Pancreas (tissue), 10 donors: ENCODE measurements around the gene SH2D1B. TPM values are rescaled to one million over a fixed set of nuclear protein-coding genes. Genes with fewer than 3 reads are reported as not detected.

Experiments used
- ATAC-seq, 4 donors: fragments of 200-7000 bp; cut with Tn5 transposase; one replicate each; pipeline versions ENCODE4 v1.8.0 to v1.9.1; 2020; ENCODE audit warnings: mild to moderate bottlenecking in 4 of 4, moderate library complexity in 4 of 4
- DNase-seq, 6 donors: peaks; one replicate each; pipeline ENCODE4 v3.0.0-alpha.2; 2020
- FAIRE-seq: peaks from 2 replicates; lab custom pipeline; 2012; peaks lifted over from hg19 to GRCh38; lab: Jason Lieb, UNC
- H3K27ac ChIP-seq, 4 donors: fragments of 200-600 bp; sonication (generic); 1 replicate in 3 of 4; 2 replicates in 1 of 4; pipeline versions ENCODE4 v1.5.0 to v1.8.0; 2020
- H3K27me3 ChIP-seq, 4 donors: fragments of 200-600 bp; one replicate each; pipeline ENCODE4 v1.8.0; 2021
- H3K36me3 ChIP-seq, 3 donors: fragments of 200-600 bp; sonication (generic) in 1 of 3; one replicate each; pipeline versions ENCODE4 v1.5.0 to v1.8.0; 2020 to 2021
- H3K4me1 ChIP-seq, 3 donors: fragments of 200-600 bp; one replicate each; pipeline ENCODE4 v1.8.0; 2021
- H3K4me3 ChIP-seq, 4 donors: fragments of 200-600 bp; sonication (generic) in 2 of 4; one replicate each; pipeline versions ENCODE4 v1.5.0 to v1.8.0; 2020 to 2021
- H3K9me3 ChIP-seq, 4 donors: fragments of 200-600 bp; one replicate each; pipeline ENCODE4 v1.8.0; 2021
- WGBS, 2 donors: extraction: QIAGEN DNeasy Blood & Tissue Kit; methylation state at CpG; one replicate each; pipeline ENCODE4 v1.1.7; 2013; 5-methylcytosine and 5-hydroxymethylcytosine counted together
- intact Hi-C, 3 donors: fragments of 100-400 bp; cut with DNase I; formaldehyde crosslinking; loops; one replicate each; pipeline versions ENCODE4 v1.11.1 to v1.14.2; 2022
- polyA plus RNA-seq, 2 donors: library from polyadenylated mRNA; stranded (reverse); fragments of 200-250 nt; gene quantifications; one replicate each; pipeline ENCODE4 v1.2.3, GENCODE V29; 2013
- total RNA-seq, 6 donors: library from RNA; stranded (reverse); fragmentation: NEBNext Ultra II Directional in 4 of 6; extraction: Animal tissue kit (Norgen Biotek cat#: 25700) in 4 of 6; gene quantifications; one replicate each; pipeline versions ENCODE4 v1.2.1 to v1.2.4, GENCODE V29; 2021 to 2023
- TF ChIP-seq, protein P1 (sequence below), 4 donors: fragments of 200-600 bp; sonication (generic) in 3 of 4; IDR thresholded peaks; one replicate each; pipeline versions ENCODE4 v1.5.0 to v1.8.0; 2021; ENCODE audit warnings: antibody characterized with exemption in 4 of 4
- donor health status: healthy with polysubstance abuse.
- donor health status: DM: no; HTN: no; CAD: no; lungs with moderate emphysema.
- donor health status: DM: no; HTN: no; CAD: no.
- donor health status: control.
- donor health status: control.
- donor health status: Bipolar disorder and iron deficiency.
- donor health status: DM: yes; HTN: yes; CAD: no.
- donor health status: DM: no; HTN: no; CAD: no.
- donor health status: DM: no; HTN: no; CAD: no.
- donor health status: DM: yes; HTN: yes; CAD: no.

SH2D1B gene
- total and polyA plus RNA-seq, 8 donors, result 0.06 TPM; not detected in 7

DNA sequence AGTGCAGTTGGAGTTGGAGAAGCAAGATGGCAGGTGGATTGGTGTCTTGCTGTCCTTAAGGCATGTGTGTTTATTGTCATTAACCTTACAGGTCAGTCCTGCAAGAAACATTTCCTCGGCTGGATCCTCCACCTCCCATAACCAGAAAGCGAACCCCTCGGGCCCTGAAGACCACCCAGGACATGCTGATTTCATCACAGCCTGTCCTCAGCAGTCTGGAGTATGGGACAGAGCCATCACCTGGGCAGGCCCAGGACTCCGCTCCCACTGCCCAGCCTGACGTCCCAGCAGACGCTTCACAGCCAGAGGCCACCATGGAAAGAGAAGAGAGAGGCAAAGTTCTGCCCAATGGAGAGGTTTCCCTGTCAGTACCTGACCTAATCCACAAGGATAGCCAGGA, 28.8 kb downstream of the SH2D1B start:
- Histone ChIP-seq H3K4me1 (no peaks in the 10 kb centered on the region), H3K4me3 (no peak overlapping the region), H3K9me3 (no peaks in the 10 kb centered on the region), H3K27ac (no peak overlapping the region), H3K27me3 (no peaks in the 10 kb centered on the region), H3K36me3 (no peaks in the 10 kb centered on the region)
- FAIRE-seq, result no peak
- TF ChIP-seq, protein P1, sequence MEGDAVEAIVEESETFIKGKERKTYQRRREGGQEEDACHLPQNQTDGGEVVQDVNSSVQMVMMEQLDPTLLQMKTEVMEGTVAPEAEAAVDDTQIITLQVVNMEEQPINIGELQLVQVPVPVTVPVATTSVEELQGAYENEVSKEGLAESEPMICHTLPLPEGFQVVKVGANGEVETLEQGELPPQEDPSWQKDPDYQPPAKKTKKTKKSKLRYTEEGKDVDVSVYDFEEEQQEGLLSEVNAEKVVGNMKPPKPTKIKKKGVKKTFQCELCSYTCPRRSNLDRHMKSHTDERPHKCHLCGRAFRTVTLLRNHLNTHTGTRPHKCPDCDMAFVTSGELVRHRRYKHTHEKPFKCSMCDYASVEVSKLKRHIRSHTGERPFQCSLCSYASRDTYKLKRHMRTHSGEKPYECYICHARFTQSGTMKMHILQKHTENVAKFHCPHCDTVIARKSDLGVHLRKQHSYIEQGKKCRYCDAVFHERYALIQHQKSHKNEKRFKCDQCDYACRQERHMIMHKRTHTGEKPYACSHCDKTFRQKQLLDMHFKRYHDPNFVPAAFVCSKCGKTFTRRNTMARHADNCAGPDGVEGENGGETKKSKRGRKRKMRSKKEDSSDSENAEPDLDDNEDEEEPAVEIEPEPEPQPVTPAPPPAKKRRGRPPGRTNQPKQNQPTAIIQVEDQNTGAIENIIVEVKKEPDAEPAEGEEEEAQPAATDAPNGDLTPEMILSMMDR (IDR thresholded peaks at IDR 0.05), result no peak
- no peak for ATAC-seq
- DNase-seq, result no peak
- whole genome bisulfite sequencing, 2 donors, result 93 to 99% methylated on average over 6 of the region's 6 CpGs
- intact Hi-C loops, result loop anchor here in 1 of 3 donors (10.0 kb wide), 1 partner anchor 328 kb away; no protein-coding TSS in a partner anchor

DNA sequence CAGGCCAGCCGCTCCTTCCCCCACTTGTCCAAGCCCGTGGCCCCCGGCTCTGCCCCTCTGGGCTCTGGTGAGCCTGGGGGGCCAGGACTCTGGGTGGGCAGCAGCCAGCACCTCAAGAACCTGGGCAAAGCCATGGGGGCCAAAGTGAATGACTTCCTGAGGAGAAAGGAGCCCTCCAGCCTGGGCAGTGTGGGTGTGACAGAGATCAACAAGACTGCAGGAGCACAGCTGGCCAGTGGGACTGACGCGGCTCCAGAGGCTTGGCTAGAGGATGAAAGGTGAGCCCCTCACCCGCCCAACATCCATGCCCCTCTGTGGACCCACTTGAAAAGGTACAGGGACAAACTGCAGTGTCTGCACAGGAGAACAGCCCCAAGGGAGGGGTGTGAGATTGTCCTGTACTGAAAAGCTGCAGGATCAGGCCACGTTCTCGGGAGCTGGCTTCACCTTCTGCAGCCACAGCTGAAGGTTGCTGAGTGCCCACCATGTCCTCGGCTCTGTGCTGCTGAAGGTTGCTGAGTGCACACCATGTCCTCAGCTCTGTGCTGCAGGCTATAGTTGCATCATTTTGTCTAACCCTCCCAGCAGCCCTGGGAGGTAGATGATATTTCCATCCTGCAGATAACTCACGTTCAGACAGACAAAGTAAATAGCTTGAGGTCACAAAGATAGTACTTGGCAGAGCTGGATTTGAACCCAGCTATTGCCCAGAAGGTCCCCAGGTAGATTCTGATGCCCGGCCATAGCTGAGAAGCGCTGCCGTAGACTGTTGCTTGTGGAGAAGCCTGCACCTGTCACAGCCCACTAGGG, 29.8 kb downstream of the SH2D1B start:
- ATAC-seq, result no peak
- Histone ChIP-seq H3K4me3 (no peak overlapping the region), H3K27me3 (no peaks in the 10 kb centered on the region), H3K27ac (no peak overlapping the region), H3K4me1 (no peaks in the 10 kb centered on the region), H3K36me3 (no peaks in the 10 kb centered on the region), H3K9me3 (no peaks in the 10 kb centered on the region)
- no peak for DNase-seq
- WGBS, 2 donors, result 86 to 92% methylated on average over 13 of the region's 13 CpGs
- FAIRE-seq, result no peak
- intact Hi-C loops, result loop anchor here in 1 of 3 donors (10.0 kb wide), 1 partner anchor 327 kb away; no protein-coding TSS in a partner anchor
- TF ChIP-seq, protein P1 (IDR thresholded peaks at IDR 0.05), result no peak

- FAIRE-seq, result no peak
- ATAC-seq, result peak in 3 of 4 donors; percentile 58 to 85 (median 81)
- TF ChIP-seq, protein P1 (IDR thresholded peaks at IDR 0.05), result no peak
- no peaks in the 10 kb centered on the region for H3K27me3 ChIP-seq
- H3K27ac ChIP-seq, result no peak within 1 kb of the TSS
- H3K36me3 ChIP-seq, result no peaks in the 10 kb centered on the region
- DNase-seq, result no peak
- WGBS, 2 donors, result 81 to 86% methylated on average over 3 of the region's 3 CpGs
- no peaks in the 10 kb centered on the region for H3K4me1 ChIP-seq
- H3K4me3 ChIP-seq, result no peak within 1 kb of the TSS
- intact Hi-C loops, result loop anchor here in 1 of 3 donors (10.0 kb wide), 1 partner anchor 327 kb away; no protein-coding TSS in a partner anchor
- H3K9me3 ChIP-seq, result no peaks in the 10 kb centered on the region
These were observed 30.6 kb downstream of the SH2D1B start, which contains the start of gene C1orf226 for GRCh38 chr1:162381383-162381782. Gene C1orf226, plus strand, starts transcription at chr1:162381728. Its CDS starts 174 bp downstream, at chr1:162381902.

GRCh38 chr1:162380061-162380846, 31.7 kb downstream of the SH2D1B start:
- H3K27ac ChIP-seq, result no peak overlapping the region
- TF ChIP-seq, protein P1 (IDR thresholded peaks at IDR 0.05), result no peak

More at GRCh38 chr1:162380061-162380846, 31.7 kb downstream of the SH2D1B start:
- H3K4me3 ChIP-seq, result no peak overlapping the region
- WGBS, 2 donors, result 80 to 91% methylated on average over 6 of the region's 6 CpGs
- no peaks in the 10 kb centered on the region for H3K36me3 ChIP-seq
- FAIRE-seq (no peak), DNase-seq (no peak), ATAC-seq (no peak)
- no peaks in the 10 kb centered on the region for H3K9me3 ChIP-seq
- no peaks in the 10 kb centered on the region for H3K27me3 ChIP-seq
- no peaks in the 10 kb centered on the region for H3K4me1 ChIP-seq
- intact Hi-C loops, result loop anchor here in 1 of 3 donors (10.0 kb wide), 1 partner anchor 325 kb away; no protein-coding TSS in a partner anchor
